ENCODE measurements around the gene PMPCA.
A peak's percentile ranks its signal among the peaks of the same experiment; 100 is the strongest.

The PMPCA gene, protein sequence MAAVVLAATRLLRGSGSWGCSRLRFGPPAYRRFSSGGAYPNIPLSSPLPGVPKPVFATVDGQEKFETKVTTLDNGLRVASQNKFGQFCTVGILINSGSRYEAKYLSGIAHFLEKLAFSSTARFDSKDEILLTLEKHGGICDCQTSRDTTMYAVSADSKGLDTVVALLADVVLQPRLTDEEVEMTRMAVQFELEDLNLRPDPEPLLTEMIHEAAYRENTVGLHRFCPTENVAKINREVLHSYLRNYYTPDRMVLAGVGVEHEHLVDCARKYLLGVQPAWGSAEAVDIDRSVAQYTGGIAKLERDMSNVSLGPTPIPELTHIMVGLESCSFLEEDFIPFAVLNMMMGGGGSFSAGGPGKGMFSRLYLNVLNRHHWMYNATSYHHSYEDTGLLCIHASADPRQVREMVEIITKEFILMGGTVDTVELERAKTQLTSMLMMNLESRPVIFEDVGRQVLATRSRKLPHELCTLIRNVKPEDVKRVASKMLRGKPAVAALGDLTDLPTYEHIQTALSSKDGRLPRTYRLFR

GRCh38 chr9:136410500-136411287 lies at the start of gene PMPCA, which contains the start of gene ENTR1:
PMPCA (plus strand) TSS chr9:136410658; CDS start chr9:136410669, 11 bp downstream.
ENTR1 (minus strand) TSS chr9:136410614; CDS start chr9:136410397, 217 bp downstream.
- DNase-seq (ENCODE audit: low read depth): peak; percentile 89

DNA sequence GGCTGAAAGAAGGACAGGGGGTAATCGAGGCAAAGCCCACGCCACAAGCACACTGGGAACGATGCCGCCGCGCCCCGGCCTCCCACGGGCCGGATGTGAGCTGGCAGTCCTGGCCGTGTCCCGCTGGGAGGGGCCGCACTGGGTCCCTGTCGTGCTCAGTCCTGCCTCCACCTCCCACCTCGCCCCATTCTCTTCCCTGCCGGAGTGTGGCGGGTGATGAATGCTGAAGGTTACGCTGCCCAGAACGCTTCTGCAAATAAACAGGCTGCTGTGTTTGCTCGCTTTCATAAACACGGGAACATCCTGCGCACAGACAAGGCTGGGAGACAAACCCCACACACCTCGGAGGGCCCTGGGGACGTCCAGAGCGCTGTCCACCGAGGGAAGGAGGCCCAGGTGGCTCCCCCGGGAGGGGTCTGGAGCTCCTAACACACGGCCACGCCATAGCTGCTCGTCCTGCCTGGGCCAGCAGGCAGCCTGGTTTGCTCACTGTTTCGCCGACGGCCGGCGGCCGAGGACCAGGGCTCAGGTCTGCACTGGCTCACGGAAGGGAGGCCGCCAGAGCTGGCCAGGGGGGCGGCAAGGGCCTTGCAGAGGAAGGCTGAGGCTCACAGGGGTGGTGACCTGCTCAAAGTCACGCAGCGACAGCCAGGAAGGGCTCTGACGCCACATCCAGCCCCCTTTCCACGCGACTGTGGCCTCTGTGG lies 49.3 kb upstream of the PMPCA start:
- peak; percentile 39 for DNase-seq (ENCODE audit: low read depth)

DNA sequence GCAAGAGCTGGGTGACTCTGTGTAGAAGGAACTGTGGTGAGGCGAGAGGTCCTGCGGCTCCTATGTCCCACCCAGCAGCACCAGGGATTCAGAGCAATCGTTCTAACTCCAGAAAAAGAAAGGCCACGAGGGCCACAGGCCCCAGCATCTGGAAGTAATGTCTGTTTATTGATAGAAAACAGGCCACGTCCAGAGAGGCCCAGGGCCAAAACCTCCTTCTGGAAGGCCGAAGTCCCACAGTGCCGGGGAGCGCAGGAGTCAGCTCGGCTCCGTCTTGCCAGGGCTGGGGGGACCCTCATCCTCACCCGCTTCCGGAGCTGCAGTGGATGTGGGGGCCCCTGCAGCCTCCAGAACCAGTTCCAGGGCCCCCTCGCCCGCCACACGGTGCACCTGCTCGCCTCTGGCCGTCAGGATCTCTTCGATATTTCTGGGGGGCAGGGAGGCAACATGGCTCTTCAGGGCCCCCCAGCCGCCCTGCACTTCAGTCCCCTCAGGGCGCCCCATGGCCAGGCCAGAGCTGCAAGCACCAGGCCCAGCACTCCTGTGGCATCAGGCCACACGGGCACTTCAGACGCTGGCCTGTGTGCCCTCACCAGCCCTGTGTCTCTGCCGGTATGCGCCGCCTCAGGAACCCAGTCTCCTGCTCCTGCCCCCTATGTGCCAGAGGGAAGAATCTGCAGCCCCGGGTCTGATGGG lies 48.6 kb upstream of the PMPCA start:
- DNase-seq (ENCODE audit: low read depth): no peak

GRCh38 chr9:136362450-136362784 lies 48.0 kb upstream of the PMPCA start:
- no peak for DNase-seq (ENCODE audit: low read depth)

DNA sequence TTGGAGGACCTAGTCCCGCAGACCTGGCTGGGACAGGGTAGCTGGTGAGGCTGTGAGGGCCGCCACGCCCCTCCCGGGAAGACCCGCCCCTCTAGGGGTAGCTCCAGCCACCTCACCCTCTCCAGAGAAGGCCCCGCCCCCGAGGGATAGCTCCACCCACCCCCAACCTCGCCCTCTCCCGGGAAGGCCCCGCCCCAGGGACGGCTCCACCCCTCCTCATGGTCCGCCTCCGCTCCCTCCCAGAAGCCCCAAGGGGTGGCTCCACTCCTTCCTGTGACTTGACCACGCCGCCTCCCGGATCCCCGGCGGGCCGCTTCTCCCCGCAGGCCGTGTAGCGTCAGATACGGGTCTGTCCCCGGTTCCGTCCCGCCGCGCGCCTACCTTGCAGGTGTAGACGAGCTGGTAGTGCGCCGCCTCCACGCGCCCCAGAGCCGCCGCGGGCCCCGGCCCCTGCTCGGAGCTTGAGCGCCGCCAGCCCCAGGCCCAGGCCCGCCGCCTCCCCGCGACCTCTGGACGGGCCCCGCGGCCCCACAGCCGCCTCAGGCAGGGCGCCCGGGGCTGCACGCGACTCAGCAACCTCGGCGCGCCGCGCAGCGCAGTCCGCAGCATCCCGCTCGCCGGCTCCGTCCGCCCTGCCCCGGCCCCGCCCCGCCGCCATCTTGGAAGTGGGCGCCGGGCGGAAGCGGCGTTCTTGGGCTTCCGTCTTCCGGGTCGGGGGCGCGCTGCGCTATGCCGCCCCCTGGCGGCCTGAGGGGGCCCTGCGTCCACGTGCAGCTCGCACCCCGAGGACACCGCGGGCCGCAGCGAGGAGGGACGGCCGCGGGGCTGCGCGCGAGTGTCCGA lies 47.1 kb upstream of the PMPCA start, which contains the start of gene DNLZ:
Gene DNLZ, minus strand, starts transcription at position 639 of the 843 bp plus-strand sequence. Its CDS starts 30 bp downstream, at position 609.
- peak; percentile 93 for DNase-seq (ENCODE audit: low read depth)

- no peak for DNase-seq (ENCODE audit: low read depth)
Observed at GRCh38 chr9:136363949-136364748, 46.3 kb upstream of the PMPCA start.

DNA sequence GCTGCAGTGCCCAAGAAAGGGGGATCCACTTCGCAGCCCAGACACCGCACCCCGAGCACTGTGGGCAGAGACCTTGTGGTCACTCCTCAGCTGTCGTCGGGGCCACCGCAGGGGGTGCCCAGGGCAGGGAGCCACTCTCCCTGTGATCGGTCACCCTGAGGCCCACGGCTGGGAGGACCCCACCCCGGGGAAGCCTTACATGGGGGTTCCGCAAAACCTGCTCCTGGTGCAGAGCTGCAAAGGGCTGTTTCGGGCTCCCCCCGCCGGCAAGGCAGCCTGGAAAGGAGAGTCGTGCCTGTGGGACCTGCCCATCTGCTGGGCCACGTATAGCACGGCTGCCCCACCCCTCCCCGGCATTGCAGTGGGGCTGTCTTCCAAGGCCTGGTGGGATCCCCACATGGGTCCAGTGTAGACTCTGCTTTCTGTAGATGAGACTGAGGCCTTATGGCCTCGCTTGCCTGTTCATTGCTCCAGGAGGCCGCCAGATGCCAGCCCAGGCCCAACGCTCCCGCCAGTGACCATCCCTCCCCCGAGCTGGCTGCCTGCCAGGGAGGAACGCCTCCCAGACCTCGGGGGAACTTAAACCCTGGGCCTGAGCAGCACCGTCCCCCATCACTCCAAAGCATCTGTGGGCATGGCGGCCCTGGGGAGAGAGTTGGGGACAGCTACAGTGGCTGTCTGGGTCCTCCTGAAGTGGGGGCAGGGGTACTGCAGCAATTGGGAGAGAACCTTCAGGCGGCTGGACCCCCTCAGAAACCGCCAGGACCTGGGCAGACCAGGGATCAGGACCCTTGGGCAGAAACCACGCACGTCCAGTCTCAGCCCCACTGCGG lies 45.3 kb upstream of the PMPCA start:
- no peak for DNase-seq (ENCODE audit: low read depth)

DNA sequence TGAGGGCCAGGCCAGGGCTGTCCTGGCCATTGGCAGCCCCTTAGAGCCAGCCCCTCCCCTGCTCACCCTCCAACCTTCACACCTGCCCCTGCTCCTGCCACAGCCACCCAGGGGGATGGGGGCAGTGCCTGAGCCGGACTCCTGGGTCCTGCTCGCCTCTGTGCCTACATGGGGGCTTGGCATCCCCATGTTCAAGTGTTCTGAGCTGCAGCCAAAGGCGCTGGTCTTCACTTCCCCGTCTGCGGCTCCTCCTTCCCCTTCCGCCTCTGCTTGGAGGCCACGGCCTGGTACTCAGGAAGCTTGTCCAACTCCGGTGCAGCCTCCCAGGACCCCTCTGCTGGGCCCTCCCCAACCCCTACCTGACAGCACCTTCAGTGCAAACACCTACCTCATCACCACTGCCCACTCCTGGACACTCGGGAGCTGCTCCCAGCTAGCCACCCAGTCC lies 44.7 kb upstream of the PMPCA start:
- DNase-seq (ENCODE audit: low read depth): no peak

DNA sequence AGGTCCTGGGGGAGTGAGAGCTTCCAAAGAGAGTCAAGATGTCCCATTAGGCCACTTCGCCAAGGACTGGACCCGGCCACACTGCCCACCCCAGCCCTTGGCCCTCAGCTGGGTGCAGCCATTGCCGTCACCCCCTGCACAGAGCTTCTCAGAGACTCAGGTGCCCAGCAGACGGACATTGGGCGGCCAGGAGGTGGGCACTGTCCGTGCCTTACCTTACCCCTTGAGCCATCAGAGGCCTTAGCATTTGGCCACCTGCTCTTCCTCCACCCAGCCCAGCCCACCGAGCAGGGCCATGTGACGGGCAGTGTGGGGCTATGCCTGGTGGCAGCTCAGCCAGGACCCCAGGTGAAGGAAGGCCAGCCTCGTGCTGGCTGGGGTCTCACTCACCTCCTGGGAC lies 43.6 kb upstream of the PMPCA start:
- DNase-seq (ENCODE audit: low read depth): no peak

- no peak for DNase-seq (ENCODE audit: low read depth)
Observed at GRCh38 chr9:136367296-136368145, 42.9 kb upstream of the PMPCA start.

DNA sequence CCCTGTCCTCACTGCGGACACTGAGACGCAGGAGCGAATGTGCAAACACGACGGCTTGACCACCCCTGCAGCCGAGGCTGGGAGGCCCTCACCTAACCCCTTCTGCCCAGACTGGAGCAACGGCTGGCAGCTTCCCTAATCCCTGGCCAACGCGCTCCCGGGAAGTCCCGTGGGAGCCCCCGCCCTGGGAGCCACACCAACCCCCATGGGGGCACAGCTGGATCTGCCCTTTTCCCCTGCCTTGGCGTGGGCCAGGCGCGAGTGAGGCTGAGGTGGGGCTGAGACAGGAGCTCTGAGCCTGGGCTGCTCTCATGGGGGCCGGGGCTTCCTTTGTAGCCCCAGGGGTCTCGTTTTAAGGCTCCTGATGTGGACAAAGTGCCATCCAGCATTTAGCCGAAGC lies 42.3 kb upstream of the PMPCA start:
- no peak for DNase-seq (ENCODE audit: low read depth)

GRCh38 chr9:136370037-136370436 lies 40.4 kb upstream of the PMPCA start:
- DNase-seq (ENCODE audit: low read depth): no peak

GRCh38 chr9:136370687-136371532 lies 39.5 kb upstream of the PMPCA start:
- peak; percentile 61 for DNase-seq (ENCODE audit: low read depth)

DNA sequence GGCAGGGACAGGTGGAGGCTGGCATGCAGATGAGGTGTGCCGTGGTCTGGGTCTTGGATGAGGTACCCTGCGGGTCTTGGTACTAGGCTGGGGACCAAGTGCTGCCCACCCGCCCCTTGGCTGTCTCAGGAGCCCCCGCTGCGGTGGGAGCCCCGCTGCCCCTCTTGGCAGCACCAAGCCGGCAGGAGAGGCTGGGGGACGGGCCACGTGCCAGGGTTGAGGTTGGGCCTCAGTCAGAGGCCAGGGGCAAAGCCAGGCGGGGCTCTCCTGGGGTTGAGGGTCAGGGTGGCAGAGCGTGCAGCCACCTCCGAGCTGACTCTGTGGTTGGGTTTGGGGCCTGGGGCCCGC lies 39.0 kb upstream of the PMPCA start:
- no peak for DNase-seq (ENCODE audit: low read depth)

DNA sequence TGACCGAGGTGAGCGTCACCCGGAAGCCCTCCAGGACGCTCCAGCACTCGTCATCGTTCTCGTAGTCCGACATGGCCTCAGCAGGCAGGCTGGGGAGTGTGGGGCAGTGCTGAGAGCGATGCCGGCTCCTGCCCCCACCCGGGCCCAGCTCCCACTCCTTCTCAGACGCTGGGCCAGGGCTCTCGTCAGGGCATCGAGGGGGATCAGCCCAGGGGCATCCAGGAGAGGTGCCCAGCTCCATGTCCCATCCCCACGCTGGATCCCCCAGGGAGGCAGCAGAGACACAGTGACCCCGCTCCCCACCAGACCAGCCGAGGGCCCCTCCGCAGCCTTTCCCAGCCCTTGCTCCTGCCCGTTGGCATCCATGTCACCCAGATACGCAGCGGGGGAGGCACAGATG lies 38.5 kb upstream of the PMPCA start:
- DNase-seq (ENCODE audit: low read depth): no peak

DNA sequence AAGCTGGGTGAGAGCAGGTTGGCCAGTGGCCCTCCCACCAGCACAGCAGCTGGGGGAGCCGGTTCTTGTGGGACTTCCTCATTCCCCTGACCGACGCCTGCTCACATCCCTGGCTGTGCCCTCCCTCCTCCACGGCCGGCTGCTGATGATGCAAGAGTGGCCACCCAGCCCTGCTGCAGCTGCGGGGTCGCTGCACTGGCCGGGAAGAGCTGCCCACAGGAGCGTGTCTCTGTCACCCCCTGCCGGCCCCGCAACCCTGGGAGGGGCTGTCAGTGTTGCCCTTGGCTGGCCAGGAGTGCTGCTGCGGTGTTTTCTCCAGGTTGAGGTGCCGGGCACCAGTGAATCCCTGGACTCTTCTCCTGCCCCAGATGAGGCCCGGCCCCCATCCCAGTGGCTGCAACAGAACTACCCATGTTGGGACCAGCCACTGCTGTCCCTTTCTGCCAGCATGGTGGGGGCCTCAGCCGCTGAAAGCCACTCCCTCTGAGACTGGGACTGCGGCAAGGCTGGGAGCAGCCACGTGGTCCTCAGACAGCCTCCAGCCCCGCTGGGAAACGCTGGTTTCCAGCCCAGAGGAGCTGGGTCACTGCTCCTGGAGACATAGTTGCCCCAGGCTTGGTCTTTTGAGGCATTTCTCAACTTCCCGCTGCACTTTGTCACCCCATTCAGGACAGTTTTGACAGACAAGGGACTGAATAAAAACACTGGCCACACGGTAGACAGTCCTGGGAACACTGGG lies 37.7 kb upstream of the PMPCA start:
- peak; percentile 80 for DNase-seq (ENCODE audit: low read depth)
